ENCODE measurements around the gene CHPF.

- TF ChIP-seq, protein P1, sequence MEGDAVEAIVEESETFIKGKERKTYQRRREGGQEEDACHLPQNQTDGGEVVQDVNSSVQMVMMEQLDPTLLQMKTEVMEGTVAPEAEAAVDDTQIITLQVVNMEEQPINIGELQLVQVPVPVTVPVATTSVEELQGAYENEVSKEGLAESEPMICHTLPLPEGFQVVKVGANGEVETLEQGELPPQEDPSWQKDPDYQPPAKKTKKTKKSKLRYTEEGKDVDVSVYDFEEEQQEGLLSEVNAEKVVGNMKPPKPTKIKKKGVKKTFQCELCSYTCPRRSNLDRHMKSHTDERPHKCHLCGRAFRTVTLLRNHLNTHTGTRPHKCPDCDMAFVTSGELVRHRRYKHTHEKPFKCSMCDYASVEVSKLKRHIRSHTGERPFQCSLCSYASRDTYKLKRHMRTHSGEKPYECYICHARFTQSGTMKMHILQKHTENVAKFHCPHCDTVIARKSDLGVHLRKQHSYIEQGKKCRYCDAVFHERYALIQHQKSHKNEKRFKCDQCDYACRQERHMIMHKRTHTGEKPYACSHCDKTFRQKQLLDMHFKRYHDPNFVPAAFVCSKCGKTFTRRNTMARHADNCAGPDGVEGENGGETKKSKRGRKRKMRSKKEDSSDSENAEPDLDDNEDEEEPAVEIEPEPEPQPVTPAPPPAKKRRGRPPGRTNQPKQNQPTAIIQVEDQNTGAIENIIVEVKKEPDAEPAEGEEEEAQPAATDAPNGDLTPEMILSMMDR (conservative IDR thresholded peaks at IDR 0.05; ENCODE audit: low read length) = peak; percentile 67
- TF ChIP-seq EZH2phosphoT487 (IDR thresholded peaks at IDR 0.05; ENCODE audit: borderline replicate concordance, low read depth, low read length) = no peak
Observed at GRCh38 chr2:219500135-219500534, 43.5 kb downstream of the CHPF start.

All from OCI-LY7 (cell line).